GM19468 (cell line): Measurements from ENCODE around the gene CDYL2.
A peak's percentile ranks its signal among the peaks of the same experiment; 100 is the strongest.
"Not testable (repeated sequence)": the region's sequence is repeated elsewhere in the genome, so short reads cannot be mapped to it uniquely, and the experiment has no call there.

Experiments
- ATAC-seq: cut with Tn5 transposase; IDR thresholded peaks from one replicate; pipeline ENCODE4 v1.9.1; 2021; ENCODE audit warnings: mild to moderate bottlenecking, moderate library complexity, moderate number of reproducible peaks; ENCODE audit not compliant: unreplicated experiment; ENCODE audit errors: extremely low read depth

The CDYL2 gene

DNA sequence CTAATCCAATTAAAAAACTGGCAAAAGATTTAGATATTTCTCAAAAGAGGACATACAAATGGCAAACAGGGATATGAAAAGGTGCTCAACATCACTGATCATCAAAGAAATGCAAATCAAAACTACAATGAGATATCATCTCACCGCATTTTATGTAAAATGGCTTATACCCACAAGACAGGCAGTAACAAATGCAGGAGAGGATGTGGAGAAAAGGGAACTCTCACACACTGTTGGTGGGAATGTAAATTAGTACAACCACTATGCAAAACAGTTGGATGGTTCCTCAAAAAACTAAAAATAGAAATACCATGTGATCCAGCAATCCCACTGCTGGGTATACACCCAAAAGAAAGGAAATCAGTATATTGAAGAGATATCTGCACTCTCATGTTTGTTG is 154.1 kb downstream of the CDYL2 start:
- ATAC-seq, result not testable (repeated sequence)

DNA sequence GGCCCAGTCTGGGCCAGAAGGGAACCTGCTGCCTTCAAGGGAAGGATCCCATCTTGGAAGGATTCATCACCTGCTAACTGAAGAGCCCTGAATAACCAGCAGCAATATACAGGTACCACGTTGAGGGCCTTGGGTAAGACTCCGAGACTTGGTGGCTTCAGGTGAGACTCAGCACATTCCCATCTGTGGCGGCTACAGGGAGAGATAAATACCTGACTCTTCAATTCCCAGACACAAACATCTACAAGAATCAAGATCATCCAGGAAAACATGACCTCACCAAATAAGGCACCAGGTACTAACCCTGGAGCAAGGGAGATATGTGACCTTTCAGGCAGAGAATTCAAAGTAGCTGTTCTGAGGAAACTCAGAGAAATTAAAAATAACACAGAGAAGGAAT is 164.1 kb downstream of the CDYL2 start:
- no peak for ATAC-seq

DNA sequence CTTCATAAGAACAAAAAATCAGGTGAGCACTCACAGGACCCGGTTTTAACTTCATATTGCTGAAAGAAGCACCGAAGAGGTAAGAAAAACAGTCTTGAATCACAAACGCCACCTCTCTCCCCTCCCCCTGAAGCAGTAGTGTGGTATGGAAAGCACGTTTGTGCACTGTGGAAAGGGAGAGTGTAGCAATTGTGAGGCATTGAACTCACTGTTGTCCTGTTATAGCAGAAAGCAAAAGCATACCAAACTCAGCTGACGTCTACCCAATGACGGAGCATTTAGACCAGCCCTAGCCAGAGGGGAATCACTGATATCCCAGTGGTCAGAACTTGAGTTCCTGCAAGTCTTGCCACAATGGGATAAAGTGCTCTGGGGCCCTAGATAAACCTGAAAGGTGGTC is 164.8 kb downstream of the CDYL2 start:
- no peak for ATAC-seq

DNA sequence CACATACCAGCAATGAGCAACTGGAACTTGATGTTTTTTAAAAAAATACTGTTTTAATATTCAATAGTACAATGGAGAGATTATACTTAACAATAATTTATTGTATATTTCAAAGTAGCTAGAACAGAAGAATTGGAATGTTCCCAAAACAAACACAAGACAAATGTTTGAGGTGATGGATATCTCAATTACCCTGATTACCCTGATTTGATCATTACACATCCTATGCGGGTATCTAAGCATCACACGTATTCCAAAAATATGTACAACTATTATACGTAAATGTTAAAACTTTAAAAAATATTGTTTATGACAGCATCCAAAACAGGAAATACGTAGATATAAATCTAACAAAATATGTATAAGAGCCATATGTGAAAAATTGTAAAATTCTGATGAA is 166.8 kb downstream of the CDYL2 start:
- no peak for ATAC-seq

DNA sequence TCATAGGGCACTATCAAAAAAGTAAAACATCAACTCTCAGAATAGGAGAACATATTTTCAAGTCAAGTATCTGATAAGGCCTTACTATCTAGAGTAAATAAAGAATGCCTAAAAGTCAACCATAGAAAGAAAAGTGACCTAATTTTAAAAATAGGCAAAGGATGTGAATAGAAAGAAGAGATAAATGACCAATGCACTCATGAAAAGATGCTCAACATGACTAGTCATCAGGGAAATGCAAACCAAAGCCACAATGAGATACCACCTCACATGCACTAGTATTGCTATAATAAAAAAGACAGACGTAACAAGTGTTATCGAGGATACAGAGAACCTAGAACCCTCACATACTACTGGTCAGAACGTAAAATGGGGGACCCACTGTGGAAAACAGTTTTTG is 172.8 kb downstream of the CDYL2 start:
- ATAC-seq, result no peak

DNA sequence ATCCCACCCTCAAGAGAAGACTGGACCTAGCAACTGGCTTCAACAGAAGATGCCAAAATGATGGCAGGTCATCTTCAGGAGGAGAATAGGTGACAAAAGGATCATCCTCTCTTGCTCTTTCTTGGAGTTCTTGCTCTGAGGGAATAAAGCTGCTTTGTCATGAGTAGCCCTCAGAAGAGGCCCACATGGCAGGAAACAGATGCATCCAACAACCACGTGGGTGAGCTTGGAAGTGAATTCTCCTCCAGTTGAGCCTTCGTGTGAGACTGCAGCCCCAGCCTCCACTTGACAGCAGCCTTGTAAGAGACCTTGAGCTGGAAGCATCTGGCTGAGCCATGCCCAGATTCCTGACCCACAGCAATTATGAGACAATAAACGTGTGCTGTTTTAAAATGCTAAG is 176.1 kb downstream of the CDYL2 start:
- ATAC-seq, result no peak

DNA sequence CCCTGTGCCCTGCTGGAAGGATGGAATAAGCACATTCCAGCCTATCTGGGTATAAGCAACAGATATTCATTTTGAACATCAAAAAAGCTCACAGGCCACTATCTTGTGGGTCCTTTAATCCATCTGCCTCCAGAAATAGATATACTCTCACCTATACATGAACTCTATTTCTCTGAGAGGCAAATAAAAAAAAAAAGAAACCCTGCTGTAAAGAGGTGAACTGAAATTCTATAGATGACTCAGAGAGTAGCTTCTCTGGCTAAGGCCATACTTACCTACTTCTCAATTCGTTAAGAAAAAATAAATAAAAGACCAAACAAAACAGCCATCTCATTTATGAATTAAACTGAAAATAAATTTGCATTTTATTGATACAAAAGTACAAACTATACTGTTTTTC is 177.3 kb downstream of the CDYL2 start:
- ATAC-seq, result peak; percentile 67

DNA sequence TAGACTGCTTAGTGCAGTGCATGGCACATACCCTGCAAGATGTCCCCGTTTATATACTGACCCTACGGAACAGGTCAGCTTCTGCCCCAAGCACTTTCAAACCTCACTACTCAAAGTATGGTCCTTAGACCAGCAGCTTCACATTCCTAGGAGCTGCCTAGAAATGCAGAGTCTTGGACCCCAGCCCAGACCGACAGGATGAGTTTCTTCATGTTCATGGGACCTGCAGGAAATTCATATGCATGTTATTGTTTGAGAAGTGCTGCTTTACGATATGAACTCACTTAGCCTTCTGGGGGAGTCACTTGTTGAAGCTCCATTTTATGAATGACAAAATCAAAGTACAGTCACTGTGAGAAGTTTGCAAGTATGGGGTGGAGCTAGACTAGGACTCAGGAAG is 181.0 kb downstream of the CDYL2 start:
- no peak for ATAC-seq

DNA sequence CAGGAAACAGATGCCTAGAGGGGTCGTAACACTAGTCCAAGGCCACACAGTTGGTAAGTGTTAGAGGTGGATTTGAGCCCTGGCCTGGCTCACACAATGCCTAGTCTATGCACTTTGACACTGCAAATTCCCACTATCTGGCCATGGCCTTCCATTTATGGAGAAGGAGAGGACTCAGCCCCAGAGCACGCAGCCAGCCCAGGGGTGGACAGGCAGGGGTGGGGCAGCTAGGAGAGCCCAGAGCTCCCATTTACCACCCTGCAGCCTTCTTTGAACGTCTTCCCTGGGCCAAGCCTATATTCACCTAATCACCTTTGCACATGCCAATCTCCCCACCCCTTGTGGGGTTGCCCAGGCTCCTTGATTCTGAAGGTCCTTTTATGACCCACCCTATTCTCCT is 182.4 kb downstream of the CDYL2 start:
- ATAC-seq, result no peak

DNA sequence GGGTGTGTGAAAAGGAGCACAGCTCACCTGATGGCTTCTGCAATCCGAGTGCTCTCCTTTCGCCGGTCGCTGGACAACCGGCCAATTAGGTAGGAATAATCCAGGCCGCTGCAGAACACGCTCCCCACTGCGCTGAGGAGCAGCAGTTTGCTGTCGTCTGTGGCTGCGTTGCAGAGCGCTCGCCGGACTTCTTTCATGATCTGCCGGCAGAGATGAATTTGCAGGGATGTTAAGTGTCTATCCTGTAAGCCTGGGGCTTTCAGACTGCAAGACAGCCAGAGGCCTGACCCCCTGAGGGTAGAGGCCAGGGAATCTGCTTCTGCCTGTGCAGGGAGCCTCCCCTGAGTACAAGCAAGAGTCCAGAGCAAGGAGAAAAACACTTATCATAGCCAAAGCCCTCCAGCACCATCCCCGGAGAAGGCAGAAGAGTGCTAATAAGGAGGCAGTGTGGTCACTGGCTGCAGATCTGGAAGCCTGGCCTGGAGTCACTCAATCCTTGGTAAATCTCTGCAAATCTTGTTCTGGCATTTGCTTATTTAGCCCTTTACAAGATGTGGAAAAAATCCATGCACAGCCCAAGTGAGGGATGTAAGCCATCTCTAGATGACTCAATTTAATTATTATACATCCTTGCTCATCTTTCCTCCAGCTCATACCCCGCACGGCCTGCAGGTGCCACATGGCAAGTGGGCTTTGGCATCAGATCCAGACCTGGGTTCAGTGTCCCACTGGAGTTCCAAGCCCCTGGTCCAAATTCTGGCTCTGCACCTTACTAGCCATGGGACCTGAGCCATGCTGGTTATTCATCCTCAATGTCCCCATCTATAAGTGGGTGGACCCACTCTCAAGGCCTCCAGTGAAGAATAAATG is 183.4 kb downstream of the CDYL2 start:
- no peak for ATAC-seq

DNA sequence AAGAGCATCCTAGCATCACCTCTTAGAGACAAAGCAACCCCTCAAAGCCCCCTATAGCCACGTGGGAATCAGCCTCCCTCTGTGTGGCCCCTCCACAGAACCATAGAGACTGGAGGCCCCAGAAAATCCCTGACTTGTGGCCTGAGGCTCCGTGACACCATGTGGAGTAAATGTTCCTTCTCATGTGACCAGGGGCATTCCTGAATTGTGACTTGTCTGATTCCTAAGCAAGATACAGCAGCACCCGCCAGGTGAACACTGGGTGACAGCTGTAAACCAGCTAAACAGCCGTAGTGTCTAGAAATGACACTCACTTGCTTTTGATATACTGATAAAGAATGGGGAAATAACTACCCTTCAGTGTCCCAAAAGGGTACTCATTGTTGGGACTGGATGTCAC is 184.6 kb downstream of the CDYL2 start:
- ATAC-seq, result no peak

DNA sequence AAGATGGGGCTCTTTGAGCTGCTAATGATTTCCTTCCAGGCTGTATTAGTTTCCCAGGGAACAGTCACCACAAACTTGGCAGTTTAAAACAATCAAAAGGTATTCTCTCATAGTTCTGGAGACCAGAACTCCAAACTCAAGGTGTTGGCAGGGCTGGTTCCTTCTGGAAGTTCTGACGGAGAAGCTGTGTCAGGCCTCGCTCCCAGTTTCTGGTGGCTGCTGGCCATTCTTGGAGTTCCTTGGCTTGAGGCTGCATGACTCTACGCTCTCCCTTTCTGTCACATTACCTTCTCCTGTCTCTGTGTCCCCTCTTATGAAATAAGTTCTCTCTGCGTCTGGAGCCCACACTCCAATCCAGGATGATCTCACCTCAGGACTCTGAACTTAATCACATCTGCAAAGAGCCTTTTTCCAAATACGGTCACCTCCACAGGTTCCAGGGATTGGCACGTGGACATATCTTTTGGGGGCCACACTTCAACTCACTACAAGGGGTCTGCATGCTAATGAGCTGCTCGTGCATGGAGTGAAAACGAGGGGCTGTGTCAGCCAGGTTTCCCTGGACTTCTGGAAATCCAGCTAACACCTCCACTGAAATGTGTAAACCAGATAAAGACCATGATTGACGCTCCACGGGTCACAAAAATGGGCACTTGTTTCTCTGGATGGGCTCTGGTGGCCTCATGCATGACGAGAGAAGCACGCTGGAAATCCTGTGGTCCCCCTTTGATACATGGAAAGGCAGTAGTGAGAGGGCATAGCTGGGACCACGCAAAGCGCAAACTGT is 185.3 kb downstream of the CDYL2 start:
- ATAC-seq, result no peak

DNA sequence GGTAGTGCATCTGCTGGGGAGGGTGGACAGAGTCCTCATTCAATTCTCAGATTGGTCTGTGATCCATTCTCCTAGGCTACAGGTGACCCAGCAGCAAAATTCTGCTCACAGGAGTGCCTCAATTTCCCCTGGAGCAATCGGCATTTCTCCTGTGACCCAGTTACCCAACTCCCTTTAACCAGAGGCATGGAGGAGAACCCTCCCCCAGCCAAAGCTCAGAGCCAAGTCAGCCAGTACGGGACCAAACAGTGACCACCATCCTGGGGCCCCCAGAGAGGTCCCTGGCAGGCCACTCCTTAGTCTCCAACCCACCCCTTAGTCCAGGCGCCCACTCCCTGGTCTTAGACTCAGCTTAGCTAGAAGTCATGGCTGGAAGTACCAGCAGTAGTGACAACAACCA is 188.0 kb downstream of the CDYL2 start:
- no peak for ATAC-seq

DNA sequence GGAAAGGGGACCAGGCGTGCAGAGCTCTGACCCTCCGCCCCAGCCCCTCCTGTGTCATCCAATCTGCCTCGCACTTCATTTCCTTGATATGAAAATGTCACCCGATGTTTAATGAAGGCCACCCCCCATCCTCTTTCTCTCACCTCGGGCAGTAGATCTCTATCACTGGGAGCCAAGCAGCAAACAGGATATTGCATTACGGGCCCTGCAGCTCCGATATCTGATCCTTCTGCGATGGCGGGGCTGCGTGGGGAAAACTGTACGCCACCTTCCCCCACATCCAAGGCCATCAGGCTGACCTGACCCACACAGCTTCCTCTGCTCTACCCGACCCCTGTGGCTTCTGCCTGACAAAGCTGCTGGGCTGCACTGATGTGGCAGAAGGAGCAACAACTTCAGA is 188.7 kb downstream of the CDYL2 start:
- no peak for ATAC-seq

DNA sequence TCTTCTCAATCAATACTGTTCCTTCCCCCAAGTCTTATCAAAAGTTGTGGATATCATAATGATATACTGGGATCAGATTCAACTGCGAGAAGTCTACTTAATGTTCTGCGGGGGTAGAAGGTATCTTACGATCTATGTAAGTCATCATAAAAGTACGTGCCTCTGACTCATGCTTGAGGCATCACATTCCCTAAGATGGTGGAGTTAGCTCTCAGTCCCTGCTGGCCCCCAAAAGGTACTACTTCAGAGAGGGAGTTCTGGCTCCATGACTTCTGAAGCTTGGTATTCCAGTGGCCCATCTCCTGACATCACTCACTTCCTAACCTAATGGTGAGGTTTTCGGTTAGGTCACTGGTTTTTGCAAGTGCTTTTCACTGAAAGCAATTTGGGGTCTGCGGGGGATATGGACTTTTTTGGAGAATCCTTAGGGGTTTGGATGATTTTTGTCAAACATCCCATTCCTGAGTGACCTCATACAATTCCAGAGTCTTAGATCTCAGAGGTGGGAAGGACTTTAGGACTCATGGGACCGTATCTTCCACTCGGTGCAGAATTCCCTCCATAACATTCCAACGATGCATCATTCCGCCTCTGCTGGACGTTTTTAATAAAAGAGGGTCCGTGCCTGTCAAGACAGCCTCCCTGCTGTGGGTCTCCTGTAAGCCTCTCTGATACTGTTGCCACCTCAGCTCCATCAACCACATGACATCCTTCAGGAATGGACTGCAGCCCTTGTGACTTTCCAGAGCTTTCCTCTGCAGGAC is 189.3 kb downstream of the CDYL2 start:
- no peak for ATAC-seq

DNA sequence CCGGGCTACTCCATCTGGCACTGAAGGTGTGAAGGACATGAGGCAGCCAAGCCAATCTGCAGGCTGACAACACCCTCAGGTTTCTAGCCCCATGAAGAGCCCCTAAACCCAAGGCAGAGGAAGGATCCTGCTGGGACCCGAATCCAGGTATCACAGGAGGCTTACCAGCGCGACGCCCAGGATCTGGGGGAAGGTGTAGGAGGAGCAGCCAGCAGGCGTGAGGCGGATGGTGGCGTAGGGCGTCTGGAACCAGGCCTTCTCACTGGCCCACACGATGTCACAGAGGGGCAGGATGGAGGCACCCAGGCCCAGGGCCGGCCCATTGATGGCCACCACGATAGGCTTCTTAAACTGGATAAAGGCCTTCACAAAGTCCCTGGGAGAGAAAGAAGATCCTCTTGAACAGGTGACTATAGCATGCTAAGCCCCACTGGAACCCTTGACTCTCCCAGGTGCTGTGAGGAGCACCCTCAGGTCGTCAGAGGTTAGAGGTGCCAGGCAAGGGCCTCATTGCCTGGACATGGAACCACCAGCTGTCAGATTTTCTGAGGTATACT is 191.9 kb downstream of the CDYL2 start:
- ATAC-seq, result no peak

DNA sequence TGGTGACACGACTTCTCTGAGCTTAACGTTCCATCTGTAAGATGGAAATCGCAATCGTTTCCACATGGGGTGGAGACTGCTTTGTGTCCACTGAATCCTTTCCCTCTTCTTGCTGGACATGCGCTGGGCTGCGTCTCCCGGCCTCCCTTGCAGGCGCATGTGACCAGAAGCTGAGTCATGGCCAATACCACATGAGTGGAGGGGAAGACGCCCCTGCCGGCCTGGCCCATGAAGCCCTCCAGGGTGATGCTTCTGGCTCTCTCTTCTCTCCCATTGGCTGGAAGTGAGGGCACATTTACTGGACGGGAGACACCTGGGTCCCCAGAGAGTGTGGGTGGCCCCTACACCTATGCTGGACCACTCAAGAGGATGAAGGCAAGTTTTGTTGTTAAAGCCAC is 192.5 kb downstream of the CDYL2 start:
- no peak for ATAC-seq

DNA sequence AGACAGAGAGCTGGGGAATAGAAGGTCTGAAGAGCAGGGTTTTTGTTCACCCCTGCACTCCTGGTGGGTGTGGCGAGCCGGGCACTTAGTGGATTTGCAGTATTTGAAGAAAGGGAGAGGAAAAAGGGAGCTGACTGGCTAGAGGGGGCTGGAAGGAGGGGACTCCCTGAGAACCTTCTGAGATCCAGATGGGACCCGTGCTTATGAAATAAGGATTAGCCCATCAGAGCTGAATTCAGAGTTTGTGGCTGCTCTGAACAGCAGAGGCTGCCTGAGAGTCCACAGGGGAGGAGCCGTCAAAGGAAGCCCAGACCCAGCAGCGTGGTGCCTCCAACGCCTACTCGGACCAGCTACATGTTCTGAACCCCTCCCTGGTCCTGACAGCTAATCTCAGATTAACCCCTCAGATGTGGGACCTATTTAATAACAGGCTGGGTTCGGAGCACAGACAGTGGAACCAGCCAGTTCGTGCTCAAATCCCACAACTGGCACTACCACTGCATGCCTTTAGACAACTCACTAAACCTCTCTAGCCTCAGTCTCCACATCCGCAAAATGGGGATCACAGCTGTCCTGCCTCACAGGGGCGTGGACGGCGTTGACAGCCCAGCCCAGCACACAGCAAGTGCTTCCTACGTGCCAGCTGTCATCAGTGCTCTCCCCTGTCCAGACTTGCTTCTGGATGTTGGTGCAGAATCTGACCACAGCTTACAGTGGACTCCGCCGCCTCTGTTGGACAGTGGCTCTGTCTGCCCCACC is 193.0 kb downstream of the CDYL2 start:
- no peak for ATAC-seq

DNA sequence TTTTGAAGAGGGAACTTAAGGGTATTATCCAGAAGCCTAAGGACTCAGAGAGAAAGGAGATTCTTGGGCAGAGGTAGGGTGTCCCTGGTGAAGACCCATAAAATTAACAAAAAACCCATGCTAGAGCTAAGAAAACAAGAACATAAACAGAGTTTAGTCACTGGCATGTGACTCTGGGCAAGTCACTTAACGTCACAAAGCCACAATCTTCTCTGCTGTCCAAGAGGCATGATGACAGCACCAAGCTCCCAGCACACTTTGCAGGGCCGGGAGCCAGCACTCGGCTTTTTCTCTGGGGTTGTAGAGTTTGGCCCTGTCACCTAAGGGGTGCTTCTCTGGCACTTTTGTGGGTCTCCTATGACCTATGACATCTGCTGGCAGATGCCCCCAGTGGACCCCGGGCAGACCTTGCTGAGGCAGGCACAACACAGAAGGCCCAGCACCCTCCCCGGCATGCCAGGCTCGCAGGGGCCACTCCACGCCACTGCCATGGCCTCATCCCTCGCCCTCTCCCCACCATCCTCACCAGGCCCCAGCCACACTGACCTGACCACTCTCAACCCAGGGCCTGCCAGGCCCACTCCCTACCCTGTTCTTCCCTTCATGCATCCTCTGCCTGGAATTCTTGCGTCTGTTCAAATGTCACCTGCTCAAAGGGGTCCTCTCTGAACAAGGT is 193.8 kb downstream of the CDYL2 start:
- ATAC-seq, result no peak
